ENCODE data around the gene RORC.
"Not testable (repeated sequence)": the region's sequence is repeated elsewhere in the genome, so short reads cannot be mapped to it uniquely, and the experiment has no call there.

DNA sequence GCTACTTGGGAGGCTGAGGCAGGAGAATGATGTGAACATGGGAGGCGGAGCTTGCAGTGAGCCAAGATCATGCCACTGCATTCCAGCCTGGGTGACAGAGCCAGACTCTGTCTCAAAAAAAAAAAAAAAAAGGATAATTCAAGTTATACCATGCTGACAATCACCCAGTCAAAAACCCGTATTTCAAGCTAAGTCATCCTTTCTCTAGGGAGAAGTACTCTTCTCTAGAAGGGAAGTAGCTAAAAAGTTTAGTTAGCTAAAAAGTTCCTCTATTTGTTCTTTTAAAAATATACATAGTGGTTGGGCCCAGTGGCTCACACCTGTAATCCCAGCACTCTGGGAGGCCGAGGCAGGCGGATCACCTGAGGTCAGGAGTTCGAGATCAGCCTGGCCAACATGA is 50.9 kb downstream of the RORC start:
- TF ChIP-seq, protein P1, sequence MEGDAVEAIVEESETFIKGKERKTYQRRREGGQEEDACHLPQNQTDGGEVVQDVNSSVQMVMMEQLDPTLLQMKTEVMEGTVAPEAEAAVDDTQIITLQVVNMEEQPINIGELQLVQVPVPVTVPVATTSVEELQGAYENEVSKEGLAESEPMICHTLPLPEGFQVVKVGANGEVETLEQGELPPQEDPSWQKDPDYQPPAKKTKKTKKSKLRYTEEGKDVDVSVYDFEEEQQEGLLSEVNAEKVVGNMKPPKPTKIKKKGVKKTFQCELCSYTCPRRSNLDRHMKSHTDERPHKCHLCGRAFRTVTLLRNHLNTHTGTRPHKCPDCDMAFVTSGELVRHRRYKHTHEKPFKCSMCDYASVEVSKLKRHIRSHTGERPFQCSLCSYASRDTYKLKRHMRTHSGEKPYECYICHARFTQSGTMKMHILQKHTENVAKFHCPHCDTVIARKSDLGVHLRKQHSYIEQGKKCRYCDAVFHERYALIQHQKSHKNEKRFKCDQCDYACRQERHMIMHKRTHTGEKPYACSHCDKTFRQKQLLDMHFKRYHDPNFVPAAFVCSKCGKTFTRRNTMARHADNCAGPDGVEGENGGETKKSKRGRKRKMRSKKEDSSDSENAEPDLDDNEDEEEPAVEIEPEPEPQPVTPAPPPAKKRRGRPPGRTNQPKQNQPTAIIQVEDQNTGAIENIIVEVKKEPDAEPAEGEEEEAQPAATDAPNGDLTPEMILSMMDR (IDR thresholded peaks at IDR 0.05; ENCODE audit: low read depth, low read length): not testable (repeated sequence)
- not testable (repeated sequence) for TF ChIP-seq MYC (IDR thresholded peaks at IDR 0.05; ENCODE audit: low read depth, low read length); POLR2A (IDR thresholded peaks at IDR 0.05; ENCODE audit: extremely low read depth, insufficient read length)
